OCI-LY3 (cell line): ENCODE data around the gene TRABD2B.

Experiments used
- CTCF ChIP-seq: fragments of 200-600, 300-600 bp; sonication (generic); IDR thresholded peaks from 2 replicates; pipeline ENCODE4 v1.5.1; 2014; ENCODE audit warnings: antibody characterized with exemption, low read length, low read depth
- EZH2phosphoT487 ChIP-seq: fragments of 200-600 bp; shearing (Covaris generic); IDR thresholded peaks from 2 replicates; pipeline ENCODE4 v1.6.1; 2018; ENCODE audit warnings: antibody characterized with exemption, mixed run types, low read depth

GRCh38 chr1:47931395-47931794, 65.8 kb downstream of the TRABD2B start:
- TF ChIP-seq CTCF = no peak
- TF ChIP-seq EZH2phosphoT487 = no peak
